GM12891 (cell line): ENCODE measurements around the gene KIAA0825.

Experiments
- PAX5 ChIP-seq: IDR thresholded peaks from 2 replicates; pipeline ENCODE4 v1.6.1; 2011; ENCODE audit warnings: low read length, moderate library complexity, mild to moderate bottlenecking; ENCODE audit not compliant: insufficient read depth, severe bottlenecking
- POLR2A ChIP-seq: IDR thresholded peaks from 2 replicates; pipeline ENCODE4 v1.6.1; 2011; ENCODE audit warnings: low read depth, low read length, control low read depth
- POLR2AphosphoS5 ChIP-seq: IDR thresholded peaks from 2 replicates; pipeline ENCODE4 v1.6.1; 2011; ENCODE audit warnings: low read depth, low read length, control low read depth
- POU2F2 ChIP-seq: IDR thresholded peaks from 2 replicates; pipeline ENCODE4 v1.6.1; 2011; ENCODE audit warnings: low read depth, mild to moderate bottlenecking, control low read depth, low read length, moderate library complexity
- SPI1 ChIP-seq: IDR thresholded peaks from 2 replicates; pipeline ENCODE4 v1.6.1; 2011; ENCODE audit warnings: low read depth, low read length, control low read depth
- TAF1 ChIP-seq: IDR thresholded peaks from 2 replicates; pipeline ENCODE4 v1.6.1; 2011; ENCODE audit warnings: low read depth, low read length, control low read depth

GRCh38 chr5:94524841-94525697 is 93.3 kb downstream of the KIAA0825 start:
- no peak for TF ChIP-seq TAF1
- no peak for TF ChIP-seq PAX5
- TF ChIP-seq POLR2AphosphoS5, result no peak
- TF ChIP-seq POLR2A, result no peak
- TF ChIP-seq POU2F2, result no peak
- no peak for TF ChIP-seq SPI1
